NCI-H510A treated with DMSO at 0.1 percent for 48 hours (cell line): ENCODE data around the gene ALDH7A1.

Experiments used
- DNase-seq: peaks from one replicate; lab custom pipeline; 2025; lab: John Stamatoyannopoulos, UW

The ALDH7A1 gene

DNA sequence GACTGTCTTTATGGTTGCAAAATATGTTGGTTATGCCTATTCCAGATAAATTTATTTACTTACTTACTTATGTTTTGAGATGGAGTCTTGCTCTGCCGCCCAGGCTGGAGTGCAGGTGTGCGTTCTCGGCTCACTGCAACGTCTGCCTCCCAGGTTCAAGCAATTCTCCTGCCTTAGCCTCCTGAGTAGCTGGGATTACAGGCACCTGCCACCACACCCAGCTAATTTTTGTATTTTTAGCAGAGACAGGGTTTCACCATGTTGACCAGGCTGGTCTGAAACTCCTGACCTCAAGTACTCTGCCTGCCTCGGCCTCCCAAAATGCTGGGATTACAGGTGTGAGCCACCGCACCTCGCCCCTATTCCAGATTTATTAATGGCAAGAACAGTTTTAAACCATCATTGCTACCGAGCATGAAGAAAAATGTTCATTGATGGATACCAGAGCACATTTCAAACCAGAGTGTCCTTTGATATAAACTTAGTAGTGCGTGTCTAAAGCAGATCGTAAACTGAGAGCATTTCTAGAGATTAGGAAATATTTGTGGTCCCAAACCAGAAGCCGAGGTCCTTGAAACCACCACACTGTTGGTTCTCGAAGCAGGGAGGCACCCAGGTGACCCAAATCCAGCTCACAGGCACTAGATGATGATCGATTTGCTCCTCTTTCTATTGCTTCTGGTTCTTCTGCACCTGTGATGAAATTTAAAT lies 86.6 kb downstream of the ALDH7A1 start:
- no peak for DNase-seq

- no peak for DNase-seq
Observed at GRCh38 chr5:126506079-126506478, 88.9 kb downstream of the ALDH7A1 start.

- no peak for DNase-seq
Observed at GRCh38 chr5:126503602-126504104, 91.4 kb downstream of the ALDH7A1 start.

DNA sequence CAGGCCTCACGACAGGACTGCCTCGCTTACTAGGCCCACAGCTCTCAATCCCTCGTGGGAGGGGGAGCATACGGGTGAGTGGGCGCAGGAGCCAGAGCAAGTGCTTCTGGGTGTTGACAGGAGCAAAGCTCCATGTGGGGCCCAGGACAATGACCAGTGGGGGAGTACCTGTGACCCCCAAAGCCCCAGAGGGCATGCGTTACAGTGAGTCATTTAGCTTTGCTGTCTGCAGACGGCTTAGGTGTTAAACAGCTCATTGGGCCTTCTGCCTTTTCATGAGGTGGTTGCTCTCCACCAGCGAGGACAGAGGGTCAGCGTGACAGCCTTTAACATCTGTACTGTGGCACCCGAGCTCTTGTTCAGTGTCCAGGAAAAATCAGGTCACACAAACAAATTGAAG lies 93.6 kb downstream of the ALDH7A1 start:
- no peak for DNase-seq

GRCh38 chr5:126499853-126500342 lies 95.1 kb downstream of the ALDH7A1 start:
- no peak for DNase-seq

DNA sequence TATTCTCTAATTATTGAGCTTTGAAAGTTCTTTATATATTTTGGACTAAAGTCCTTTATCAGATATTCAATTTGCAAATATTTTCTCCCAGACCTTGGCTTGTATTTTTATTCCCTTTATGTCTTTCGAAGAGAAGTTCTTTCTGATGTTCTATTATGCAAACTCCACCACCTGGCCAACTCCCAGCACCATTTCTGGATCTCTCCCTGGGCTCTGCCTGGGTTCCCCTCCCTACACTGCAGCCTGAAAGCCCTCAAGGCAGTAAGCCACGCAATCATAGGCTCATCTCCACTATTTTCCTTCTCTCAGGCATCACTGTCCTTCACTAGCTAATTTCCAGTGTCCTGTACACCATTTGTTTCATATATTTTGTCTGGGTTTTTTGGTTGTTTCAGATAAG lies 95.7 kb downstream of the ALDH7A1 start:
- no peak for DNase-seq

DNA sequence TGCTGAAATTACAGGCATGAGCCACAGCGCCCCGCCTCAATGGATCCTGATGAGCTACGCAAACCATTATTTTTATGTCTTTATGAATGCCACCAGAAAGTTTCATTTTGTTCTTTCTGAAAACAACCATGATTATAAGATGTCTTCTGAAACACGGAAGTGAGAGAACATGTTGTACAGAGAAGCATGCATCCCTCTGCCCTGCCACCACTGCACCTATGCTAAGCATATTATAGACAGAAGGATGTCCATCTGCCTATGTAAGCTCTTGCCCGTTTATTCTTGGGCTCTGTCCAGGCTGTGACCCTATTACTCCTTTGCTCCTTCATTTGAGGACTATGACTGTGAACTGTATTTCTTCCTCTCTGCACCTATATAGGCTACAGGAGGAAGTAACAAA lies 97.5 kb downstream of the ALDH7A1 start:
- no peak for DNase-seq

GRCh38 chr5:126494393-126494792 lies 100.6 kb downstream of the ALDH7A1 start:
- no peak for DNase-seq

DNA sequence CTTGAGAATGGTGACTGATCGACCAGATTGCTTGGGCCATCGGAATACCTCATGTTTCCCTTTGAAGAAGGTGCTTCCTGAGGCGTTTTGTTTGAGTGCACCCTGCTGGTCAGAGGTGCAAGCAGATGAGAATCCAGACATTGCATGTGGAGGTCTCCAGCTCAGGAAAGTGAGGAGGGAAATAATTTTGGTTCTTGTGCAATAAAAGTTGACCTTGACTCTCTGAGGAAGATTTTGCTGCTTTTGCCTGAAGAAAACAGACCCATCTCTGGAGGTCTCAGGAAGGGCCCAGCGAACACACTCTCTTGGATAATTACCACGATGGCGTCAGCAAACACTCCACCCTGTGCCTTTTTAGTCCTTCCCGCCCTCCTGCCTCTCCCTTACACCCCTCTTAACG lies 102.1 kb downstream of the ALDH7A1 start:
- DNase-seq = no peak

- DNase-seq = no peak
Observed at GRCh38 chr5:126490167-126490940, 104.7 kb downstream of the ALDH7A1 start.

GRCh38 chr5:126488443-126489065 lies 106.5 kb downstream of the ALDH7A1 start:
- DNase-seq = no peak

DNA sequence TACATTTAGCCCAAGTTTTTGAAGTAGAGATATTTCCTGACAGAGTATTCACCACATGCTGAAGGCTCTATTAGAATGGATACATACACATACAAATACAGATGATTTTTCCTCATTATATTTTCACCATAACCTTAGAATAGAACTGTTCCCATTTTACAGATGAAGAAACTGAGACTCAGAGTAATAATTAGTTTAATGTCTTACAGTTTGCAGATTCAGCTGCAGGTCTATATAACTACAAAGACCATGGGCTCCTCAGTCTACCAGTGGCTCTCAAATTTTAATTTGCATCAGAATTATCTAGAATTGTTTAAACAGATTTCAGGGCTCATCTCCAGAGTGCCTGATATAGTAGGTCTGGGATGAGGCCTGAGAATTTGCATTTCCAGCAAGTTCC lies 107.4 kb downstream of the ALDH7A1 start:
- DNase-seq = no peak

DNA sequence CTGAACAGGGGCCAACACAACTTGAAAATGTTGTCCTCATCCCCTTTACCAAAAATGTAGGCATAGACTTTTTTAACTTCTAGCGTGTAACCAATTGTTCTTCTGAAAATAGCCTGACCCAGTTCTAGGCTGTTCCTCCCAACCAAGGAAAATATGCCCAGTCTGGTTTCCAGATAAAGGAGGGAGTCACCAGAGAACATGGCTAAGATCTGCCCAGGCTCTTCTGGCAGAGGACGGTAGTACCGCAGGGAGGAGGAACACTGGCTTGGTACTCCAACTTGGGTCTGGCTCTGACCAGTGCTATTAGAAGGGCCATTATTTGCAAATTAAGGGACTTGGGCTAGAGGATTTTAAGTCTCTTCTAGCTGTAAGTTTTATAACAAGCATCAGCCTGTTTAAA lies 108.7 kb downstream of the ALDH7A1 start:
- no peak for DNase-seq

GRCh38 chr5:126484253-126484652 lies 110.8 kb downstream of the ALDH7A1 start:
- no peak for DNase-seq

DNA sequence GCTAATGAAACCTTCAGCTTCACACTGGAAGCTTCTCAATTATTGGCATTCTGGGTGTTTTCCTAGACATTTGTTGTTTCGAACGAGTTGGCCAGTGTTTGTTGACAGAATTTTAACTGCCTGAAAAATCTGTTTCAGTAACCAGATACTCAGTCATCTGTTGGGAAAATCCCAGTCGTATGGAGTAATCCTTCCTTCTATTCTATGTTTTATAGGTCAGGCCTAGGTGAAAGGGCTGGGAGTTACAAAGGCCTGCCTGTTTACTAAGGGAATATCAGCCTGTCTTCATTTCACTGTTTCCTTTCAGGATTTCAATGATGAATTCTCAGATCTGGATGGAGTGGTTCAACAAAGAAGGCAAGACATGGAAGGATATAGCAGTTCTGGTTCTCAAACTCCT lies 111.9 kb downstream of the ALDH7A1 start:
- no peak for DNase-seq

GRCh38 chr5:126482591-126482990 lies 112.4 kb downstream of the ALDH7A1 start:
- no peak for DNase-seq

DNA sequence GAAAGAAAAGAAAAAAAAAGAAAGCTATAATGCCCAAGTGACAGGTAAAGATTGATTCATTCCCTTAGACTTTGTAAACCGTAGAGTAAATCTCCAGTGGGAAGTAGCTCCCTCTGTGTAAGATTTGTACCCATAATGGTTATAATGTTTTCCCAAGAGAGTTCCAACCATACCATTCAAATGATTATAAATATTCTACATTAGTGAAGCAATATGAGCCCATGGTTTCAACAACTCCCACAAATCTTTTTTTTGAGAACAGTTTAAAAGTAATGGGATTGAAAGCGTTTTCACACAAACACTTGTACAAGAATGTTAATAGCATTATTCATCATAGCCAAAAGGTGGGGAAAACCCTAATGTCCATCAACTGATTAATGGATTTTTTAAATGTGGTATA lies 113.8 kb downstream of the ALDH7A1 start:
- DNase-seq = no peak
